NCI-H2107 (cell line): ENCODE data around the gene CRYGC.

ENCODE experiments used
- DNase-seq: peaks from one replicate; lab custom pipeline; 2025; lab: John Stamatoyannopoulos, UW

CRYGC gene

DNA sequence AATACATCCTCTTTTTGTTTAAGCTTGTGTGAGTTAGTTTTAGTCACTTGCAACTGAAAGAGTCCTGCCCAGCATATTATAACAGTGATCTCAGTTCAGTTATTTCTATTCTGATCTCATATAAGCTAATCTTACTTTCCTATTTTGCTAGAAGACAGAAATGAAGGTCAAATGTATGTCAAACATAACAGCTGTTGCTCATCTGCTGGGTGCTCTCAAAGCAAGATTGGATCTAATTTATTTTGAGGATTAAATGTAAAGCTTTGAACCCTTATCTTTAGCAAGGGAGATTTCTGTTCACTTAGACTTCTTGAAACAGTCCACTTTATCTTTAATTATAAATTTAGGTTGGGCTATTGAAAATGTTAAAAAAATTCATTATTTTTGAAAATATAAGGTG lies 36.5 kb downstream of the CRYGC start:
- no peak for DNase-seq

DNA sequence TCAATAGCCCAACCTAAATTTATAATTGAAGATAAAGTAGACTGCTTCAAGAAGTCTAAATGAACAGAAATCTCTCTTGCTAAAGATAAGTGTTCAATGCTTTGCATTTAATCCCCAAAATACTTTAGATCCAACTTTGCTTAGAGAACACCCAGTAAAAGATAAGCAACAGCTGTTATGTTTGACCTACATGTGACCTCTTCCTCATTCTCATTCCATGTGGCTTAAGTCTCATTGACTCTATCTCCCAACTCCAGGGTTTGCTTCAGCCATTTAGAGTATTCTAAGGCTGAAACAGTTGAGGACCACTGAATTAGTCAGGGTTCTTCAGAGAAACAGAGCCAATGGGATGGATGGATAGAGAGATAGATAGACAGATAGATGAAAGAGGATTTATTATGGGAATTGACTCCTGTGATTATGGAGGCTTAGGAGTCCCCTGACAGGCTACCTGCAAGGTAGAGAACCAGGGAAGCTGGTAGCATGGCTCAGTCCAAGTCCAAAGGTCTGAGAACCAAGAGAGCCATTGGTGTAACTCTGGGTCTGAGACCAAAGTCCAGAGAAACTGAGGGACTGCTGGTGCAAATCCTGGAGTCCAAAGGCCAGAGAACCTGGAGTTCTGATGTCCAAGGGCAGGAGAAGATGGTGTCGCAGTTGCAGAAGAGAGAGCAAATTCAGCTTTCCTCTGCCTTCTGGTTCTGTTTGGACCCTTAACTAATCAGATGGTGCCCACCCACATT lies 37.4 kb downstream of the CRYGC start:
- no peak for DNase-seq

DNA sequence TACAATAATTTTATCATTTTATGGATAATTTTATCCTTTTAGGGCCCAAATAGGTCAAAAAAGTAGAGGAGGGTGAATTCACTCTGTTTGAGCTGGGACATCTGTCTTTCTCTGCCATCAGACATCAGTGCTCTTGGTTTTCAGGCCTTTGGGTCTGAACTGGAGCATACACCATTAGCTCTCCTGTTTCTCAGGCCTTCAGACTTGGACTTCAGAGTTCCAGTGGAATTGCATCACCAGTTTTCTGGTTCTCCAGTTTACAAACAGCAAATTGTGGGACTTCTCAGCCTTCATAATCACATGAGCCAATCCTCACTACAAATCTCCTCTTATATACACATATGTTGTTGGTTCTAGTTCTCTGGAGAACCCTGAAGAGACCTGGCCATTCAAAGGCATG lies 39.2 kb downstream of the CRYGC start:
- no peak for DNase-seq

DNA sequence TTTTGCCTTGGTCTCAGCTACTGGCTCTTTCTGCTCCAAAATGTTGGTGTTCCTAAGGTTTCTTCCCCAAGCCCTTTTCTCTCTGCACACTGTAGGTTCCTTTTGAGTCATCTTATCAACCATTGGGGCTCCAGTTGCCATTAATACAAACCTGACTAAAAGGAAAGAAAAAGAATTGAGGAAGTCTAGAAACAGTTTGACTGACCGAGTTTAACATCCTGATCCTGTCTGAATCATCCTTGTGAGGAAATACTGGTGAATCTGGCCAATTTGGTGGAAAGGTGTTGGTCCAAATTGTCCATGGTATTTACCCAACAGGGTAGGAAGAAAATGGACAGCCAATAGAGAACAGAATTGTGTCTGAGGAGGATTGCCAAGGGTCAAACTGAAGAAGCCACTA lies 43.6 kb downstream of the CRYGC start:
- no peak for DNase-seq

DNA sequence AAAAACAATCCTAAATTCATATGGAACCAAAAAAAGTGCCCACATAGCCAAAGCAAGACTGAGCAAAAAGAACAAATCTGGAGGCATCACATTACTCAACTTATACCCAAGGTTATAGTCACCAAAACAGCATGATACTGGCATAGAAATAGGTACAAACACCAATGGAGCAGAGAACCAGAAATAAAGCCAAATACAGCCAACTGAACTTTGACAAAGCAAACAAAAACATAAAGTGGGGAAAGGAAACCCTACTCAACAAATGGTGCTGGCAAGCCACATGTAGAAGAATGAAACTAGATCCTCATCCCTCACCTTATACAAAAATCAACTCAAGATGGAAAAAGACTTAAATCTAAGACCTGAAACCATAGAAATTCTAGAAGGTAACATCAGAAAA lies 45.8 kb downstream of the CRYGC start:
- no peak for DNase-seq
